Subcutaneous adipose tissue (tissue), 4 donors: ENCODE data around the gene NCKAP5. TPM values are rescaled to one million over a fixed set of nuclear protein-coding genes. Genes with fewer than 3 reads are reported as not detected.

Experiments
- total RNA-seq, 4 donors: library from RNA; depleted of rRNA; stranded (reverse); fragments of >200 nt; gene quantifications; one replicate each; pipeline ENCODE4 v1.1.0, GENCODE V29; 2016
- TF ChIP-seq, protein P1 (sequence below): fragments of 450-650 bp; IDR thresholded peaks from one replicate; pipeline ENCODE4 v1.5.1; 2016; ENCODE audit warnings: low read depth, mild to moderate bottlenecking, control low read depth, antibody characterized with exemption, moderate library complexity

The NCKAP5 gene
- total RNA-seq, 4 donors from 2014 or later = 1.5 to 6.4 (median 3.8) TPM

DNA sequence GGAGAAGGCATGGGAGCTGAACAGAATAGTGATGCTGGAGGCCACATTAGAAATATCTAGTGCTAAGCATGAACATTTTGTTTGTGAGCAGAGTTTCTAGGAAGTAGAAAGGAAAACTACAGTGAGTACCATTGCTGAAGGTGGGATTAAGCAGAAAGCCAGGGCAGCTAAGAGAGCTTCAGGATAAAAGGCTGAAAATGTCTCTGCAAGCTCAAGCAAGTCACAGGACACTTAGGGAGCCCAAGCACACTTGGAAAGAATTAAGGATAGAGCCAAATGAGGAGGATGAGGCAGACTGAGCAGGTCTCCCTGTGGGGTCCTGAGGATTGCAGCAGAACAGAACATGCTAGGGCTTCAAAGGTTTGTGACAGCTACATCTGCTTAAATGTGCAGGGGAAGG, 817.7 kb downstream of the NCKAP5 start:
- TF ChIP-seq, protein P1, sequence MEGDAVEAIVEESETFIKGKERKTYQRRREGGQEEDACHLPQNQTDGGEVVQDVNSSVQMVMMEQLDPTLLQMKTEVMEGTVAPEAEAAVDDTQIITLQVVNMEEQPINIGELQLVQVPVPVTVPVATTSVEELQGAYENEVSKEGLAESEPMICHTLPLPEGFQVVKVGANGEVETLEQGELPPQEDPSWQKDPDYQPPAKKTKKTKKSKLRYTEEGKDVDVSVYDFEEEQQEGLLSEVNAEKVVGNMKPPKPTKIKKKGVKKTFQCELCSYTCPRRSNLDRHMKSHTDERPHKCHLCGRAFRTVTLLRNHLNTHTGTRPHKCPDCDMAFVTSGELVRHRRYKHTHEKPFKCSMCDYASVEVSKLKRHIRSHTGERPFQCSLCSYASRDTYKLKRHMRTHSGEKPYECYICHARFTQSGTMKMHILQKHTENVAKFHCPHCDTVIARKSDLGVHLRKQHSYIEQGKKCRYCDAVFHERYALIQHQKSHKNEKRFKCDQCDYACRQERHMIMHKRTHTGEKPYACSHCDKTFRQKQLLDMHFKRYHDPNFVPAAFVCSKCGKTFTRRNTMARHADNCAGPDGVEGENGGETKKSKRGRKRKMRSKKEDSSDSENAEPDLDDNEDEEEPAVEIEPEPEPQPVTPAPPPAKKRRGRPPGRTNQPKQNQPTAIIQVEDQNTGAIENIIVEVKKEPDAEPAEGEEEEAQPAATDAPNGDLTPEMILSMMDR = no peak

DNA sequence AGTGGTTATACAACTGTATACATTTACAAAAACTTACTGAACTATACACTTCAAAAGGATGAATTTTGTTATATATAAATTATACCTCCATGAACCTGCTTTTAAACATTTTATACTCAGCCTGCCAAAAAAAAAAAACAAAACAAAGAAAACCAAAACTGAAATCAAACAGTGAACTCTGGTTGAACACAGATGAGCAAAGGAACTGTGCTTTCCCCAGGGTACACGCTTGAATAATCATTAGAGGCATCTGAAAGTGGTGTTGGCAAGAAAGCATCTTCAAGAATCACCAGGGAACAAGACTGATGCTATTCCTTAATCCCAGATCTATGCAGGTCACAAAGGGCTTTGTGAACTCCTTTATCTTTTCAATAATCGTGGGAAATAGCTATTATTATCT, 821.2 kb downstream of the NCKAP5 start:
- TF ChIP-seq, protein P1 = no peak

DNA sequence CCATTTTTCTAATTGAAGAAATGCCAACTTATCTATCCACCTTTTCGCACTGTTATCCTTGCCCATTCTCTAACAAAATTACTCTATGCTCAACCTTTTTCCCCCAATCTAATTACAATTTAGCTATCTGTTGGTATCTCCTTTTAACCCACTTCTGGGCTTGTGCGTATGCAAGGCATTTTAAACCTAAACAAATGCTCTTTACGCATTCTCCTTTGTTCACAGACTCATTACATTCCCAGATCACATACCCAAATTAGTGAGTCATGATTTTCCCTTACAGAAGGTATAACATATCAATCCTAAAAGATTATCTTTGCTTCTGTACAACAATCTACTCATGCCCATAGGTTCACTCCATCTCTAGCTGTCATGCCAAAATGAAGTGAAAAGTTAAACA, 826.5 kb downstream of the NCKAP5 start:
- TF ChIP-seq, protein P1 = no peak

DNA sequence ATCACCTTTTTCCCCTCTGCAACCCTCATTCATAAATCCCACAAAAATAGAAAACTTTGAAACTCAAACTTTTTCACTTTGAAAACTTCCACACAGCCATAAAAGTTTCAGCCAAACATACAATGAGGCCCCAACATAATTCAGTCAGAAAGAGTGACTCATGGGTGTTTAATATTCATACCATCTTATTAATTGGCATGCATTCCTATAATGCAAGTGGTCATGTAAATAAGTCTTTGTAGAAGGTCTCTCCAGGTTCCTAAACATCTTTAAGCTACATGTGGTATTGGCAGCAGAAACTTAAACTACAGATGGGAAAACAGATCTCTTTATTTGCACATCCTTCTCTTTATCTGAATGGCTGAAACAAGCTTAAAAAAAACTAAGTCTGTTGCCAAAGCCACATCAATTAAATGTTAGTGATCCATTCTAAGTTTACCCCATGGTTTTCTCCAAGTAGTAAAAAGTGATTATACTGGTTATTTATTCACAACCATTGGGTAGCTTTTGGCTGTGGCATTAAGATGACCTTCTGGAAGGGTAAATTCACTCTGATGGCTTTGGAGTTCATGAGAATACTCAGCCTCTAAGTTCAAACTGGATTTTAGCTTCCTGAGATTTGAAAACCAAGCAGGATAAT, 828.1 kb downstream of the NCKAP5 start:
- TF ChIP-seq, protein P1 = no peak

DNA sequence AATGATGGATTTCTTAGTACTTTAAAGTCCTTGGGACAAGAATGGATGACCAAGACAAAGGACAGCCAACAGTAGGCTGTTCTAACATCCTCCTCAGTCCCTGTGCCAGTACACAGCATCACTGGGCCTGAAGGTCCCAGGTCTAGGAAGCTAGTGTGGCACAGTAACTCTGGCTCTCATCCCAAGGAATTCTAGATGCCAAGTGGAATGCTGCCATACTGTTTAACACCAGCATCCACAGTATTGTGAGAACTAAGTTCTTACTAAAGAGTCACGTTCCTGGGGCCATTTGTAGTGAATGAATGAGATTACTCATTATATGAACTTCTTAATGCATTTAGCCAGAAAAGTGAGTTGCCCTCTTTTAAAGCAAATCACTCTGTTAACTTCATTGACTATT, 830.0 kb downstream of the NCKAP5 start:
- TF ChIP-seq, protein P1 = no peak

DNA sequence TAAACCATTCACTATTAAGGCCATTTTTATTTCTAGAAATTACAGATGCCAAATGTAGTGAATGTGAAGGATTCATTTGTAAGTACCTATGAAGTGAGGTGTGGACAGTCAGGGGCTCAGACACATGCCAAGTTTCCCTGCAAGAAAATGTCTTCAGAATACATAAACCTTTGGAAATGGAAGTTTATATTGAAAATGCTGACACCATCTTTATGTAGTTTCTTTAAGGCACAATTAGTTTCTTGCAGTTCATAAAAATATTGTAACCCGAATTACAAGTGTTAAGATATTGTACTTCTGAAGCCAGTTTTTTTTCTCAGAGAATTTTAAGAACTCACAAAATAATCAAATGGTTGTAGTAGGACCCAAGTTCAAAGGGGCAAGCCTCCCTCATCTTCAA, 832.2 kb downstream of the NCKAP5 start:
- TF ChIP-seq, protein P1 = no peak

DNA sequence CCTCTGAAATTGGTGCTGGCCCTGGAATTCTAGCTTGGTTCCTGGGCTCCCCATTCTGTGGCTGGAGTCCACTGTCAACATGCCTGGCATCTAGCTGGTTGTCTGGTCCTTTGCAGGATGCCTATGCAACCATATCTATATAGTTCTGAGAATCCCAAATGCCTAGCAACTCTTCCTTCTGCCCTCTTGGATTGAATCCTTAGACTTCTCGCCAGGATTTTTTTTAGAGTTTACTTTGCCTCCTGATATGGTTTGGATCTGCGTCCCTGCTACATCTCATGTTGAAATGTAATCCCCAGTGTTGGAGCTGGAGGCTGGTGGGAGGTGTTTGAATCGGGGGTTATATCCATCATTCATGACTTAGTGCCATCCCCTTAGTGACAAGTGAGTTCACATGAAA, 833.3 kb downstream of the NCKAP5 start:
- TF ChIP-seq, protein P1 = no peak
